Measurements from ENCODE around the gene NIPAL1. TPM values are rescaled to one million over a fixed set of nuclear protein-coding genes. Genes with fewer than 3 reads are reported as not detected.

The NIPAL1 gene
- total RNA-seq, 1 experiment from 2014 or later = 21.0 TPM

DNA sequence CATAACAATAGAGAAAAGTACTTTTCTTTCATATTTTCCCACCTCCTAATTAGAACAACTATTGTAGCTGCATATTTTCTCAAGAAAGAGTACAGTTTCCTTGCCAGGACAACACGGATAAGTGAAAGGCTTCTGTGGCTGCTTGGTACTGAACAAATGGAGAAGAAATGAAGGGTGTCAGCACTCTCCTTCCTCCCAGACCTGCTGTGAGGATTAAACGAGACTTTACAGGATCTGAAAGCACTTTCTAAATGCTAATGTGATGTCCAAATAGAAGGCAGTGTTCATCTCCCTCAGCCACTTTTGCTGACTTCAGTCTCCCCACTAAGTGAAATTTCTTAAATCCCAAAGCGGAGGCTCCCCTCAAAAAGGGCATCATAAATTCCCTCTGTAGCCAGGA is 13.9 kb downstream of the NIPAL1 start:
- Mint-ChIP-seq H3K27ac (ENCODE audit: unreplicated experiment) (no peak overlapping the region), H3K4me3 (ENCODE audit: low read depth, unreplicated experiment) (no peak overlapping the region), H3K9me3 (ENCODE audit: low read depth, unreplicated experiment) (no peaks in the 10 kb centered on the region), H3K27me3 (ENCODE audit: unreplicated experiment) (no peaks in the 10 kb centered on the region), H3K4me1 (ENCODE audit: low read depth, unreplicated experiment) (peaks cover 20% of the 10 kb centered on the region), H3K36me3 (ENCODE audit: insufficient read depth, unreplicated experiment) (peaks cover 21% of the 10 kb centered on the region)
- CTCF ChIA-PET = no interaction called here
- DNase-seq = no peak
- TF ChIP-seq, protein P1, sequence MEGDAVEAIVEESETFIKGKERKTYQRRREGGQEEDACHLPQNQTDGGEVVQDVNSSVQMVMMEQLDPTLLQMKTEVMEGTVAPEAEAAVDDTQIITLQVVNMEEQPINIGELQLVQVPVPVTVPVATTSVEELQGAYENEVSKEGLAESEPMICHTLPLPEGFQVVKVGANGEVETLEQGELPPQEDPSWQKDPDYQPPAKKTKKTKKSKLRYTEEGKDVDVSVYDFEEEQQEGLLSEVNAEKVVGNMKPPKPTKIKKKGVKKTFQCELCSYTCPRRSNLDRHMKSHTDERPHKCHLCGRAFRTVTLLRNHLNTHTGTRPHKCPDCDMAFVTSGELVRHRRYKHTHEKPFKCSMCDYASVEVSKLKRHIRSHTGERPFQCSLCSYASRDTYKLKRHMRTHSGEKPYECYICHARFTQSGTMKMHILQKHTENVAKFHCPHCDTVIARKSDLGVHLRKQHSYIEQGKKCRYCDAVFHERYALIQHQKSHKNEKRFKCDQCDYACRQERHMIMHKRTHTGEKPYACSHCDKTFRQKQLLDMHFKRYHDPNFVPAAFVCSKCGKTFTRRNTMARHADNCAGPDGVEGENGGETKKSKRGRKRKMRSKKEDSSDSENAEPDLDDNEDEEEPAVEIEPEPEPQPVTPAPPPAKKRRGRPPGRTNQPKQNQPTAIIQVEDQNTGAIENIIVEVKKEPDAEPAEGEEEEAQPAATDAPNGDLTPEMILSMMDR (IDR thresholded peaks at IDR 0.05; ENCODE audit: unreplicated experiment) = no peak
- intact Hi-C loops (cut with micrococcal nuclease; ENCODE audit: unreplicated experiment) = loop anchor here (5.0 kb wide), 1 partner anchor 42 kb away; no protein-coding TSS in a partner anchor
- no TSS peak for BruUV-seq (replicated peaks)

DNA sequence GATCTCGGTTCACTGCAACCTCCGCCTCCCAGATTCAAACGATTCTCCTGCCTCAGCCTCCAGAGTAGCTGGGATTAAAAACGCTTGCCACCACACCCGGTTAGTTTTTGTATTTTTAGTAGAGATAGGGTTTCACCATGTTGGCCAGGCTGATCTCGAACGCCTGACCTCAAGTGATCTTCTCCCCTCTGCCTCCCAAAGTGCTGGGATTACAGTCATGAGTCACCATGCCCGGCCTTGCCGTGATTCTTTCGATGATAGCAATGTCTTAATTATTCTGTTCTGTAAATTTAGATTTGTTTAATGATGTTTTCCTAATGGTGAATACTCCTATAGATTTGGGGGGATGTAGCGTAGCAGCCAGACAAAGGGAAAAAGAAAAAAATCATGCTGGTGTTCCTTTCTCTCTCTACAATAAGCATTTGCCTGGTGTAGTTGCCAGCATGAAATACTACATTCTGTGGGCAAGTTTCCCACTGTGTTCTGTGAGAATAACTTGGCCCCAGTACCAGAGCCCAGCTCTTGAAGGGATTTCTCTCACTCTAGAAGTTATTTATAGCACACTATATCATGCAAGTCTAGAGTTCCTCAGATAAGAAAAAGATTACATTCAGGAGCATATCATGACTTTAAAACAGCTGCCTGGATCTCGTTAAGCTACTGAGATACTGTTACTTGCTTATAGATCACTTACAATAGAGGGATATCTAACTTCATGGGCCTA is 15.4 kb downstream of the NIPAL1 start:
- Mint-ChIP-seq H3K4me3 (ENCODE audit: low read depth, unreplicated experiment) (no peak overlapping the region), H3K9me3 (ENCODE audit: low read depth, unreplicated experiment) (no peaks in the 10 kb centered on the region), H3K27ac (ENCODE audit: unreplicated experiment) (no peak overlapping the region), H3K36me3 (ENCODE audit: insufficient read depth, unreplicated experiment) (peaks cover 16% of the 10 kb centered on the region), H3K27me3 (ENCODE audit: unreplicated experiment) (no peaks in the 10 kb centered on the region), H3K4me1 (ENCODE audit: low read depth, unreplicated experiment) (peaks cover 20% of the 10 kb centered on the region)
- CTCF ChIA-PET = interaction anchor here (0.7 kb wide), 2 partner anchors 11 to 77 kb away, joined by 3 read pairs; no protein-coding TSS in a partner anchor
- TF ChIP-seq, protein P1 (IDR thresholded peaks at IDR 0.05; ENCODE audit: unreplicated experiment) = no peak
- BruUV-seq (replicated peaks) = no TSS peak
- intact Hi-C loops (cut with micrococcal nuclease; ENCODE audit: unreplicated experiment) = loop anchor here (2.0 to 5.0 kb wide), 2 partner anchors 40 to 49 kb away; no protein-coding TSS in a partner anchor
- DNase-seq = no peak

DNA sequence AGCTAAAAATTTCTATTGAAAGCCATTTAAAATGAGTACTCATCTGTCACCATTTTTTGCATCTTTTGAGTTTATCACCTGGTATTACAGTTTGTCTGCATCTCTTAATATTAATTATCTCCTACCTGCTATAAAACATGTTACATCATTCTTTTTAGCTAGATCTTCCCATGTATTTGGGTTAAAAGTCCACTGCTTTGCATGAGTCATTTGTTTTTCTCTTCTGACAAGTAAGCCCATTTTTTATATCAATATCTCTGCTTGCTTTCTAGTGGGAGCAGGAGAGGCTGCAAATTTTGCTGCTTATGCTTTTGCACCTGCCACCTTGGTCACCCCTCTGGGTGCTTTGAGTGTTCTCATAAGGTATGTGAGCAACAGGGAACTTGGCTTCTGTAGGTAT is 16.1 kb downstream of the NIPAL1 start:
- no peaks in the 10 kb centered on the region for H3K27me3 Mint-ChIP-seq (ENCODE audit: unreplicated experiment)
- no peak for DNase-seq
- no TSS peak for BruUV-seq (replicated peaks)
- no peaks in the 10 kb centered on the region for H3K9me3 Mint-ChIP-seq (ENCODE audit: low read depth, unreplicated experiment)
- TF ChIP-seq, protein P1 (IDR thresholded peaks at IDR 0.05; ENCODE audit: unreplicated experiment) = no peak
- CTCF ChIA-PET = interaction anchor here (0.7 kb wide), 2 partner anchors 10 to 76 kb away, joined by 3 read pairs; no protein-coding TSS in a partner anchor
- peaks cover 20% of the 10 kb centered on the region for H3K4me1 Mint-ChIP-seq (ENCODE audit: low read depth, unreplicated experiment)
- H3K4me3 Mint-ChIP-seq (ENCODE audit: low read depth, unreplicated experiment) = peak overlapping the region; percentile 24
- peaks cover 16% of the 10 kb centered on the region for H3K36me3 Mint-ChIP-seq (ENCODE audit: insufficient read depth, unreplicated experiment)
- intact Hi-C loops (cut with micrococcal nuclease; ENCODE audit: unreplicated experiment) = loop anchor here (2.0 to 5.0 kb wide), 2 partner anchors 40 to 48 kb away; no protein-coding TSS in a partner anchor
- peak overlapping the region; percentile 25 for H3K27ac Mint-ChIP-seq (ENCODE audit: unreplicated experiment)

DNA sequence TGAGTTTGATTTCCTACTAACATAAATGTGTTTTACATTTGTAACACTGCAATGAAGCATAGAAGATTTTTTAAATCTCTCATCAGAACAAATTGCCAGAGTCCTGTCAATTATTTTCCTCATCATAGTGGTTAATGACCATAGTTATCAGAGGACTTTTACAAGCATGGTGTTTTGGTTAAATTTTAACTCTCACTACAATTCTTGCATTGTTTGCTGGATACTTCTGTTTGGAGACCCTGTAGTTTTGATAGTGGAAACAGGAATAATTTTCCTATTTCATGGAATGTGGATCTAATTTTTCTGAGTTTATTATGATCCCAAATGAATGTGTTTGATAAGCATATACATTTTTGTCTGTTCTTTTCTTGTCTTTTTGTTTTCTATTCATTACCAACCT is 16.8 kb downstream of the NIPAL1 start:
- no peak overlapping the region for H3K27ac Mint-ChIP-seq (ENCODE audit: unreplicated experiment)

More for the DNA sequence above, 16.8 kb downstream of the NIPAL1 start:
- BruUV-seq (replicated peaks) = no TSS peak
- Mint-ChIP-seq H3K27me3 (ENCODE audit: unreplicated experiment) (no peaks in the 10 kb centered on the region), H3K9me3 (ENCODE audit: low read depth, unreplicated experiment) (no peaks in the 10 kb centered on the region), H3K36me3 (ENCODE audit: insufficient read depth, unreplicated experiment) (peaks cover 10% of the 10 kb centered on the region), H3K4me1 (ENCODE audit: low read depth, unreplicated experiment) (peaks cover 20% of the 10 kb centered on the region), H3K4me3 (ENCODE audit: low read depth, unreplicated experiment) (peak overlapping the region; percentile 24)
- TF ChIP-seq, protein P1 (IDR thresholded peaks at IDR 0.05; ENCODE audit: unreplicated experiment) = no peak
- CTCF ChIA-PET = no interaction called here
- no peak for DNase-seq
- intact Hi-C loops (cut with micrococcal nuclease; ENCODE audit: unreplicated experiment) = loop anchor here (2.0 to 5.0 kb wide), 2 partner anchors 39 to 47 kb away; no protein-coding TSS in a partner anchor
